GM23248 (cell line): ENCODE data around the gene ATG2B.

Experiments
- EZH2 ChIP-seq: fragments of 200-600 bp; sonication (generic); IDR thresholded peaks from 2 replicates; pipeline ENCODE4 v1.6.1; 2018; ENCODE audit warnings: antibody characterized with exemption, mild to moderate bottlenecking; ENCODE audit not compliant: insufficient read depth, poor library complexity, severe bottlenecking
- EZH2phosphoT487 ChIP-seq: fragments of 200-600 bp; sonication (generic); IDR thresholded peaks from 2 replicates; pipeline ENCODE4 v1.6.1; 2018; ENCODE audit warnings: antibody characterized with exemption, moderate library complexity, mild to moderate bottlenecking, low read depth; ENCODE audit not compliant: insufficient read depth

DNA sequence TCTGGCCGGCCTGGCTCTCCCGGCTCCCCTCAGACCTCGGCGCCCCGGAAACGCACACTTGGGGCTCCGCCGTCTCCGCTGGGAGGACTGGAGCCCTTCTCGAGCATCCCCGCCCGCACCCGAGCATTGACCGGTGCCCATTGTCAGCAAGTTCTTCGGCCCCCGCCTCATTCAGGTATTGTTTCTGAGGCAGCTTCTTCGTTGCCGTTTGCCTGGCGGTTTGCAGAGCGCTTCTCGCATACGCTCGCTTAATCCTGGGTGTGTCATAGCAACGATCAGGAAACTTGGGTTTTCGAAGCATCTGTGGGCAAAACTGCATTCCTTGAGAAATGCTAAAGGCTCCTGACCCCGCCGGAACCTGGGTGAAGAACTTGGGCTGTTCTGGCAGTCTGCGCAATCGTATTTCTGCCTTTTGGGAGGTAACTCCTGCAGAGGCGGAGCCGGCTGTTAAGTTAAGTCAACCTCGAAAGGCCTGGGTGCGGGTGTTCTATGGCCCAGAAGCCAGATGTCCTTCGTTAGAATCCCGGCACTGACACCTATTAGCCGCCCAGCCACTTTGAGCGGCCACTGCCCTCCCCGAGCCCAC lies 703 bp upstream of the ATG2B start:
- TF ChIP-seq EZH2, result no peak
- TF ChIP-seq EZH2phosphoT487, result no peak
